K562 treated with DMSO at 1 percent for 4 hours (cell line): ENCODE results near the gene NXNL2. TPM values are rescaled to one million over a fixed set of nuclear protein-coding genes. Genes with fewer than 3 reads are reported as not detected.

Experiments used
- total RNA-seq: library from RNA; unstranded; fragments of 300-600 nt; gene quantifications from 2 replicates; pipeline ENCODE4 v1.2.3, GENCODE V29; 2022; ENCODE audit not compliant: insufficient read depth

The NXNL2 gene
- total RNA-seq: not detected in 2 replicates

DNA sequence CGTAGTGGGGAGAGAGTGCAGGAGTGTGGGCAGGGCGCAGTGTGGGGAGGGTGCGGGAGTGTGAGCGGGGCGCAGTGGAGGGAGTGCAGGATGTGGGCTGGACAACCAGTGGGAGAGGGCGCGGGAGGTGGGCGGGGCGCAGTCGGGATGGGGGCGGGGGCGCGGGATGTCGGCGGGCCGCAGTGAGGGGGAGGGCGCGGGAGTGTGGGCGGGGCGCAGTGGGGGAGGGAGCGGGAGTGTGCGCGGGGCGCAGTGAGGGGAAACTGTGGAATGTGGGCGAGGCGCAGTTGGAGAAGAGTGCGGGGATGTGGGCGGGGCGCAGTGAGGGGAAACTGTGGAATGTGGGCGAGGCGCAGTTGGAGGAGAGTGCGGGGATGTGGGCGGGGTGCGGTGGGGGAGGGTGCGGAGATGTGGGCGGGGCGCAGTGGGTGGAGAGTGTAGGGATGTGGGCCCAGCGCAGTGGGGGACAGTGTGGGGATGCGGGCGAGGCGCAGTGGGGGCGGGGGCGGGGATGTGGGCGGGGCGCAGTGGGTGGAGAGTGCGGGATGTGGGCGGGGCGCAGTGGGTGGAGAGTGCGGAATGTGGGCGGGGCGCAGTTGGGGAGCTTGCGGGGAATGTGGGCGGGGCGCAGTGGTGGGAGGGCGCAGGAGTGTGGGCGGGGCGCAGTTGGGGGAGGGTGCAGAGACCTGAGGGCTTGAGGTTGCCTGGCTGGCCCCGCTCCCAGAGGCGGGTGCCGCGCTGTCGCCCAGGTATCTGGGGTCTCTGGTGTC is at the start of gene NXNL2:
Gene NXNL2 (plus strand): TSS at position 723 of the 770 bp plus-strand sequence. CDS start 257 bp downstream, outside the sequence.

Other genes with a start within 250 kb of the NXNL2 start
- 6.4 and 14.2 TPM in 2 replicates for gene SPIN1, start 146.7 kb upstream of the NXNL2 start, total RNA-seq